ENCODE data around the gene MPC1. TPM values are rescaled to one million over a fixed set of nuclear protein-coding genes. Genes with fewer than 3 reads are reported as not detected.

Gene MPC1
- polyA plus RNA-seq, 1 donor from 2014 or later: 112 TPM

DNA sequence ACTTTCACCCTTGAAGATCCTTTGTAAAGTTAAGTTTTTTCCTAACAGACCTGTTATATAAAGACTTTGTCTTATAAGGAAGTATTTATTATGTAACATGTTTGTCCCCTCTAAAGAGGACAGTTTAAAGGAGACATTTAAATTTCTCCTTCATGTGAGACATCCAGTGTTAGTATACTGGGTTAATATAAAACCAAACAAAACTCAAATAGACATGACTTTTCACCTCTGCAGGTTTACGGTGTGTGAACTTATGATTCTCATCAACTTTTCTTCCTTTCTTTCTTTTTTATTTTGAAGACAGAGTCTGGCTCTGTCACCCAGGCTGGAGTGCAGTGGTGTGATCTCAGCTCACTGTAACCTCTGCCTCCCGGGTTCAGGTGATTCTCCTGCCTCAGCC lies 17.4 kb upstream of the MPC1 start:
- no peak for TF ChIP-seq SMC3 (conservative IDR thresholded peaks at IDR 0.05; ENCODE audit: poor library complexity)
- no peak for TF ChIP-seq REST (IDR thresholded peaks at IDR 0.05; ENCODE audit: borderline replicate concordance)

GRCh38 chr6:166398348-166398747 lies 15.6 kb upstream of the MPC1 start:
- Histone ChIP-seq H3K4me3 (ENCODE audit: low read length) (no peak overlapping the region), H4K20me1 (ENCODE audit: insufficient read depth) (no peaks in the 10 kb centered on the region), H3K9me2 (ENCODE audit: insufficient read depth, low read length) (no peaks in the 10 kb centered on the region), H3K9me3 (ENCODE audit: low read length) (no peaks in the 10 kb centered on the region), H3K36me3 (ENCODE audit: insufficient read depth, low read length) (no peaks in the 10 kb centered on the region), H2AFZ (ENCODE audit: low read depth, low read length) (no peak overlapping the region), H3K27ac (ENCODE audit: low read length) (no peak overlapping the region), H3K27me3 (ENCODE audit: insufficient read depth, low read depth, low read length) (no peaks in the 10 kb centered on the region), H3F3A (ENCODE audit: insufficient read depth, low read length, poor library complexity, severe bottlenecking) (no peaks in the 10 kb centered on the region), H3K79me2 (replicated peaks; ENCODE audit: insufficient read depth, low read length) (no peaks in the 10 kb centered on the region), H3K9ac (ENCODE audit: low read length) (no peak overlapping the region), H3K4me2 (ENCODE audit: low read length) (no peak overlapping the region)
- TF ChIP-seq TAF1 (IDR thresholded peaks at IDR 0.05; ENCODE audit: low read depth): no peak

More for the DNA sequence above, 17.4 kb upstream of the MPC1 start:
- Histone ChIP-seq H3K4me3 (ENCODE audit: low read length) (no peak overlapping the region), H3K36me3 (ENCODE audit: insufficient read depth, low read length) (no peaks in the 10 kb centered on the region), H3K27me3 (ENCODE audit: insufficient read depth, low read depth, low read length) (no peaks in the 10 kb centered on the region), H3K9me3 (ENCODE audit: low read length) (no peaks in the 10 kb centered on the region), H3K9ac (ENCODE audit: low read length) (no peak overlapping the region), H3K9me2 (ENCODE audit: insufficient read depth, low read length) (no peaks in the 10 kb centered on the region), H4K20me1 (ENCODE audit: insufficient read depth) (no peaks in the 10 kb centered on the region), H3K27ac (ENCODE audit: low read length) (no peak overlapping the region), H2AFZ (ENCODE audit: low read depth, low read length) (no peak overlapping the region), H3F3A (ENCODE audit: insufficient read depth, low read length, poor library complexity, severe bottlenecking) (no peaks in the 10 kb centered on the region), H3K4me2 (ENCODE audit: low read length) (no peak overlapping the region), H3K79me2 (replicated peaks; ENCODE audit: insufficient read depth, low read length) (no peaks in the 10 kb centered on the region)

DNA sequence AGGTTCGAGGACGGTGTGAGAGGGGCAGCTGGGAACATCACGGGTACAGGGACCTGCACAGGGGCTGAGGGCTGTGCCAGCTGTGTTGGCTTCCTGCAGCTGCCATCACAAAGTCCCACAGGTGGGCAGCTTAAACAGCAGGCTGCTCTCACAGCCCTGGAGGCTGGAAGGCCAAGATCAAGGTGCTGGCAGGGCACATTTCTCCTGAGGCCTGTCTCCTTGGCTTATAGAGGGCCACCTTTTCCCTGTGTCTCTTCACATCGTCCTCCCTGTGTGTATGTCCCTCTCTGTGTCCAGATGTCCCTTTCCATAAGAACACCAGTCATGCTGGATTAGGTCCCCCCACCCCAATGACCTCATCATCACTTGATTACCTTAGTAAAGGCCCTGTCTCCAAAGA lies 15.1 kb upstream of the MPC1 start:
- no peak overlapping the region for H3K9ac ChIP-seq (ENCODE audit: low read length)
- no peaks in the 10 kb centered on the region for H3K9me2 ChIP-seq (ENCODE audit: insufficient read depth, low read length)
- no peak overlapping the region for H3K4me3 ChIP-seq (ENCODE audit: low read length)
- no peak overlapping the region for H3K27ac ChIP-seq (ENCODE audit: low read length)
- H3K9me3 ChIP-seq (ENCODE audit: low read length): no peaks in the 10 kb centered on the region
- no peaks in the 10 kb centered on the region for H3F3A ChIP-seq (ENCODE audit: insufficient read depth, low read length, poor library complexity, severe bottlenecking)
- no peak for TF ChIP-seq RAD21 (conservative IDR thresholded peaks at IDR 0.05)
- TF ChIP-seq EP300 (conservative IDR thresholded peaks at IDR 0.05; ENCODE audit: poor library complexity, severe bottlenecking): no peak
- TF ChIP-seq, protein P1, sequence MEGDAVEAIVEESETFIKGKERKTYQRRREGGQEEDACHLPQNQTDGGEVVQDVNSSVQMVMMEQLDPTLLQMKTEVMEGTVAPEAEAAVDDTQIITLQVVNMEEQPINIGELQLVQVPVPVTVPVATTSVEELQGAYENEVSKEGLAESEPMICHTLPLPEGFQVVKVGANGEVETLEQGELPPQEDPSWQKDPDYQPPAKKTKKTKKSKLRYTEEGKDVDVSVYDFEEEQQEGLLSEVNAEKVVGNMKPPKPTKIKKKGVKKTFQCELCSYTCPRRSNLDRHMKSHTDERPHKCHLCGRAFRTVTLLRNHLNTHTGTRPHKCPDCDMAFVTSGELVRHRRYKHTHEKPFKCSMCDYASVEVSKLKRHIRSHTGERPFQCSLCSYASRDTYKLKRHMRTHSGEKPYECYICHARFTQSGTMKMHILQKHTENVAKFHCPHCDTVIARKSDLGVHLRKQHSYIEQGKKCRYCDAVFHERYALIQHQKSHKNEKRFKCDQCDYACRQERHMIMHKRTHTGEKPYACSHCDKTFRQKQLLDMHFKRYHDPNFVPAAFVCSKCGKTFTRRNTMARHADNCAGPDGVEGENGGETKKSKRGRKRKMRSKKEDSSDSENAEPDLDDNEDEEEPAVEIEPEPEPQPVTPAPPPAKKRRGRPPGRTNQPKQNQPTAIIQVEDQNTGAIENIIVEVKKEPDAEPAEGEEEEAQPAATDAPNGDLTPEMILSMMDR (IDR thresholded peaks at IDR 0.05; ENCODE audit: poor library complexity, severe bottlenecking): no peak
- TF ChIP-seq SMC3 (conservative IDR thresholded peaks at IDR 0.05; ENCODE audit: poor library complexity): no peak
- no peak for TF ChIP-seq EZH2 (IDR thresholded peaks at IDR 0.05; ENCODE audit: borderline replicate concordance, insufficient read depth, low read length, poor library complexity, severe bottlenecking)
- TF ChIP-seq TAF1 (IDR thresholded peaks at IDR 0.05; ENCODE audit: low read depth): no peak
- no peak for TF ChIP-seq POLR2AphosphoS5 (IDR thresholded peaks at IDR 0.05)
- TF ChIP-seq REST (IDR thresholded peaks at IDR 0.05; ENCODE audit: borderline replicate concordance): no peak
- TF ChIP-seq MXI1 (conservative IDR thresholded peaks at IDR 0.05; ENCODE audit: poor library complexity, severe bottlenecking): no peak
- H3K79me2 ChIP-seq (replicated peaks; ENCODE audit: insufficient read depth, low read length): no peaks in the 10 kb centered on the region
- H3K36me3 ChIP-seq (ENCODE audit: insufficient read depth, low read length): no peaks in the 10 kb centered on the region
- H3K4me2 ChIP-seq (ENCODE audit: low read length): no peak overlapping the region
- H4K20me1 ChIP-seq (ENCODE audit: insufficient read depth): no peaks in the 10 kb centered on the region
- no peak overlapping the region for H2AFZ ChIP-seq (ENCODE audit: low read depth, low read length)
- H3K27me3 ChIP-seq (ENCODE audit: insufficient read depth, low read depth, low read length): no peaks in the 10 kb centered on the region
